Naive thymus-derived CD4-positive, alpha-beta T cell (primary cell): Measurements from ENCODE around the gene LIN7B. TPM values are rescaled to one million over a fixed set of nuclear protein-coding genes. Genes with fewer than 3 reads are reported as not detected.

Source experiments
- ATAC-seq: fragments of 150-1000 bp; cut with Tn5 transposase; 2 replicates; pipeline ENCODE4 v1.10.0; 2021; ENCODE audit warnings: mild to moderate bottlenecking, moderate library complexity
- CTCF ChIA-PET: fragments of 350-600 bp; sonication (Branson Sonifier 250); formaldehyde crosslinking; loops from one replicate; lab custom pipeline; 2021; ENCODE audit warnings: antibody characterized with exemption; lab: Charles Lee
- POLR2A ChIA-PET: fragments of 350-600 bp; sonication (Branson Sonifier 250); formaldehyde crosslinking; loops from one replicate; lab custom pipeline; 2021; ENCODE audit warnings: antibody characterized with exemption, inconsistent platforms; lab: Charles Lee
- DNase-seq, 9 donors: peaks; one replicate each; pipeline versions ENCODE4 v3.0.0 to v3.0.0-alpha.2; 2020 to 2022; ENCODE audit warnings: mixed read lengths in 1 of 9
- H3K27ac ChIP-seq: one replicate; pipeline ENCODE4 v1.7.0; 2013; ENCODE audit warnings: mild to moderate bottlenecking, low read depth, low read length, moderate library complexity
- H3K27me3 ChIP-seq, 2 donors: one replicate each; pipeline ENCODE4 v1.7.0; 2013; ENCODE audit warnings: low read length in 2 of 2, mild to moderate bottlenecking in 2 of 2, moderate library complexity in 2 of 2; ENCODE audit not compliant: control insufficient read depth in 2 of 2, insufficient read depth in 2 of 2
- H3K36me3 ChIP-seq, 3 experiments: 1 replicate in 2 of 3; 2 replicates in 1 of 3; pipeline ENCODE4 v1.7.0; 2013; ENCODE audit warnings: low read length in 3 of 3, mild to moderate bottlenecking in 3 of 3, moderate library complexity in 1 of 3; ENCODE audit not compliant: insufficient read depth in 3 of 3, control insufficient read depth in 2 of 3
- H3K4me1 ChIP-seq, 2 donors: one replicate each; pipeline ENCODE4 v1.7.0; 2013; ENCODE audit warnings: low read length in 2 of 2, mild to moderate bottlenecking in 2 of 2, moderate library complexity in 1 of 2; ENCODE audit not compliant: control insufficient read depth in 2 of 2, insufficient read depth in 2 of 2
- H3K4me3 ChIP-seq: 2 replicates; pipeline ENCODE4 v1.7.0; 2013; ENCODE audit warnings: mild to moderate bottlenecking, low read length
- H3K9me3 ChIP-seq, 3 experiments: 1 replicate in 2 of 3; 2 replicates in 1 of 3; pipeline ENCODE4 v1.7.0; 2013; ENCODE audit warnings: low read length in 3 of 3; ENCODE audit not compliant: control insufficient read depth in 2 of 3
- H3K27ac Mint-ChIP-seq, 9 donors: one replicate each; pipeline ENCODE4 v1.8.0; 2020 to 2022; ENCODE audit warnings: mixed read lengths in 9 of 9, mild to moderate bottlenecking in 8 of 9, moderate library complexity in 5 of 9, inconsistent platforms in 2 of 9
- H3K27me3 Mint-ChIP-seq, 5 donors: one replicate each; pipeline ENCODE4 v1.8.0; 2021 to 2022; ENCODE audit warnings: mixed read lengths in 5 of 5, mild to moderate bottlenecking in 1 of 5
- H3K36me3 Mint-ChIP-seq, 5 donors: one replicate each; pipeline ENCODE4 v1.8.0; 2020 to 2022; ENCODE audit warnings: mixed read lengths in 5 of 5, mild to moderate bottlenecking in 3 of 5, inconsistent platforms in 1 of 5
- H3K4me1 Mint-ChIP-seq, 7 donors: one replicate each; pipeline ENCODE4 v1.8.0; 2020 to 2022; ENCODE audit warnings: mixed read lengths in 7 of 7, mild to moderate bottlenecking in 3 of 7, inconsistent platforms in 1 of 7
- H3K4me3 Mint-ChIP-seq, 10 donors: one replicate each; pipeline ENCODE4 v1.8.0; 2020 to 2022; ENCODE audit warnings: mild to moderate bottlenecking in 10 of 10, mixed read lengths in 10 of 10, moderate library complexity in 6 of 10, inconsistent platforms in 2 of 10
- H3K9me3 Mint-ChIP-seq, 11 donors: one replicate each; pipeline ENCODE4 v1.8.0; 2020 to 2022; ENCODE audit warnings: mixed read lengths in 11 of 11, mild to moderate bottlenecking in 4 of 11, inconsistent platforms in 1 of 11, moderate library complexity in 1 of 11
- intact Hi-C, 2 donors: fragments of 100-400 bp; cut with micrococcal nuclease; formaldehyde crosslinking; loops; one replicate each; pipeline ENCODE4 v1.15.1; 2023
- polyA plus RNA-seq, 2 donors: library from polyadenylated mRNA; unstranded; fragments of 300-500 nt; fragmentation: Illumina TruSeq; gene quantifications; one replicate each; pipeline ENCODE4 v1.2.3, GENCODE V29; 2021
- total RNA-seq, 6 experiments: library from RNA in 5 of 6; stranded (reverse) in 5 of 6; gene quantifications; 1 replicate in 5 of 6; 2 replicates in 1 of 6; pipeline ENCODE4 v1.2.3 and lab custom pipeline; 2021 to 2026

Gene LIN7B
- total and polyA plus RNA-seq, 7 experiments from 2014 or later: 3.7 to 21.7 (median 10.3) TPM

- POLR2A ChIA-PET: no interaction called here
- ATAC-seq: no peak
Measured at GRCh38 chr19:49084206-49085019, 29.8 kb upstream of the LIN7B start.

DNA sequence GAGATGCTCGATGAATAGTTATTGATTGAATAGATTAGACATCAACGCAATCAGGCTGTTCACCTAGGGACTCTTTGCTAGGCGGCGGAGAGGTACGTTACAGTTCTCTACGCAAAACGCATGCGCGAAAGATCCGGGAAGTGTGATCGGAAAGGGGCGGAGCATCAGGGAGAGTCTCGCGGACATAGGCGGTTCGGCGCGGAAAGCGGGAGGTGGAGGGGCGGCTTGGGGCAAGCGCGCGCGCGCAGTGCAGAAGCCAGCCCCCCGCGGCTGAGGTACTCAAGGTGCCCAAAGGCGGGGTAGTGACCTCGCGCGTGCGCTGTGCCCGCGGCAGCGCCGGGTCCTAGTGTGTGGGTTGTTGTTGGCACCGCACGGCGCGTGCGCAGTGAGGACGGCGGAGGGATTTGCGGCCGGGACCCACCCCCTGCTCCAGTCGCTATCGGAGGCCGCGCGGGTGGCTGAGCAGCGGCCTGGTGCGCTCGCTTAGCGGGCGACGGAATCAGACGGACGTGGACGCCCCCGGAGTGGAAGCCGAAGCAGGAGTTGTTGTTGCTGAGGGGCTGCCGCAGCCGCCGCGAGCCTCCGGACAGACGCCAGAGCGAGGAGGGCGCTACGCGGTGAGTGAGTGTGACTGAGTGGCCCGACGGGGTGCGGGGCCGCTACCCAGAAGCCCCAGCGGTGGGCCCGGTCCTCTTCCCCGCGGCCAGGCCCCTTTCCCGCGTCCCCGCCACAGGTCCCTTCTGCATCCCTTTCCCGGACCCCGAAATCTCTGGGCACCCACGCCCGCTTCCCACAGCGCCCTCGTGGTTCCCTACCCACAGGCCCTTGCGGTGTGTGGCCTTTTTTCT is 28.9 kb upstream of the LIN7B start, which contains the start of gene SNRNP70:
Gene SNRNP70 (plus strand): TSS at position 432 of the 848 bp plus-strand sequence. CDS start 964 bp downstream, outside the sequence.
- H3K4me1 ChIP-seq: peaks cover 19% of the 10 kb centered on the region in 2 donors
- ATAC-seq (peak; percentile 97), DNase-seq (peak; percentile 99 to 100 (median 100))
- H3K27me3 ChIP-seq: no peaks in the 10 kb centered on the region
- H3K27ac ChIP-seq: peak within 1 kb of the TSS; percentile 94
- H3K36me3 Mint-ChIP-seq: peaks cover 6 to 19% (median 6%) of the 10 kb centered on the region in 5 donors
- peaks cover 0 to 7% (median 0%) of the 10 kb centered on the region in 11 donors for H3K9me3 Mint-ChIP-seq
- H3K4me3 Mint-ChIP-seq: peak within 1 kb of the TSS; percentile 71 to 97 (median 94)
- peak within 1 kb of the TSS; percentile 72 for H3K4me3 ChIP-seq
- CTCF ChIA-PET: no interaction called here
- H3K36me3 ChIP-seq: peaks cover 4 to 28% (median 5%) of the 10 kb centered on the region in 3 experiments
- POLR2A ChIA-PET: no interaction called here
- H3K27ac Mint-ChIP-seq: peak within 1 kb of the TSS; percentile 83 to 96 (median 88)
- H3K9me3 ChIP-seq: no peaks in the 10 kb centered on the region
- H3K4me1 Mint-ChIP-seq: peaks cover 18 to 49% (median 35%) of the 10 kb centered on the region in 7 donors
- peaks cover 0 to 5% (median 4%) of the 10 kb centered on the region in 5 donors for H3K27me3 Mint-ChIP-seq
- intact Hi-C loops: loop anchor here (1.0 to 5.0 kb wide), 13 partner anchors 22 to 591 kb away; partner anchors contain the start of genes C19orf73 (in 2 of the 2), NUCB1 (in 2 of the 2), PPFIA3 (in 2 of the 2) and ALDH16A1 (in 1 of the 2)

More at GRCh38 chr19:49084206-49085019, 29.8 kb upstream of the LIN7B start:
- H3K27me3 ChIP-seq: no peaks in the 10 kb centered on the region
- Mint-ChIP-seq H3K4me3 (peak overlapping the region; percentile 71 to 97 (median 94)), H3K27ac (peak overlapping the region; percentile 83 to 96 (median 88)), H3K27me3 (peaks cover 0 to 7% (median 6%) of the 10 kb centered on the region in 5 donors), H3K4me1 (peaks cover 17 to 46% (median 34%) of the 10 kb centered on the region in 7 donors), H3K36me3 (peaks cover 4 to 17% (median 6%) of the 10 kb centered on the region in 5 donors), H3K9me3 (peaks cover 0 to 7% (median 0%) of the 10 kb centered on the region in 11 donors)
- peak overlapping the region; percentile 94 for H3K27ac ChIP-seq
- H3K4me3 ChIP-seq: peak overlapping the region; percentile 72
- CTCF ChIA-PET: interaction anchor here (0.6 kb wide), 1 partner anchor 56 kb away, joined by 3 read pairs; no protein-coding TSS in a partner anchor
- H3K9me3 ChIP-seq: no peaks in the 10 kb centered on the region
- intact Hi-C loops: loop anchor here (1.0 to 5.0 kb wide), 13 partner anchors 22 to 592 kb away; partner anchors contain the start of genes C19orf73 (in 2 of the 2), NUCB1 (in 2 of the 2), PPFIA3 (in 2 of the 2) and ALDH16A1 (in 1 of the 2)
- peaks cover 0 to 22% (median 4%) of the 10 kb centered on the region in 3 experiments for H3K36me3 ChIP-seq
- peaks cover 19% of the 10 kb centered on the region in 2 donors for H3K4me1 ChIP-seq
- no peak for DNase-seq

DNA sequence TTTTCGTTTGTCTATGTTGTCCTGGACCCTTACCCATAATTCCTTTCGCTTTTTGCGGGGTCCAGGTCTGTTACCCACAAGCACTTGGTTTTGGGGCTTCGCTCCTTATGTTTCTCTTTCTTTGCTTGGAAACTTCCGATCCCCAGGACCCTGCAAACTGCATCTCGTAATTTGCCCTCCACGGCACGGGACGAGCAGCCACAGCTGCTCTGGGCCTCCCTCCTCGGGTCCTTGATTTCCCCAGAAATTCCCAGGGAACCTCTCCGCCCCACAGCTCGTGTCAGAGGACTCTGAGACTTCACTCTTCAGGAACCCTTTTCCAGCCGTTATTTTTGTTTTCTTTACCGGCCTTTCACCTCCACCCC is 28.3 kb upstream of the LIN7B start:
- CTCF ChIA-PET: interaction anchor here (0.7 kb wide), 1 partner anchor 140 kb away, joined by 4 read pairs; no protein-coding TSS in a partner anchor

DNA sequence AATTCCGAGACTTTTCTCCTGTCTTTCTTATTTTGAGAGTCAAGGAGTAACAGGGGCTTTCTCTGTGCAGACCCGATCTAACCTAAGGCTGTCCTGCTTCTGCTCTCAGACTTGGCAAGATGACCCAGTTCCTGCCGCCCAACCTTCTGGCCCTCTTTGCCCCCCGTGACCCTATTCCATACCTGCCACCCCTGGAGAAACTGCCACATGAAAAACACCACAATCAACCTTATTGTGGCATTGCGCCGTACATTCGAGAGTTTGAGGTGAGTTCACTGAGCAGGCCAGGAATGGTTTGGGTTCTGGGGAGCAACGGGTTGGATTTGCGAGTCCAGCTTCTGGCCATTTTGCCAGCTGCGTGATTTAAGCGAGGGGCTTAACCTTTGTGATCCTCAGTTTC is 27.9 kb upstream of the LIN7B start:
- peaks cover 0 to 5% (median 0%) of the 10 kb centered on the region in 5 donors for H3K27me3 Mint-ChIP-seq
- intact Hi-C loops: loop anchor here in 1 of 2 donors (5.0 kb wide), 1 partner anchor 439 kb away; the partner anchor contains the start of gene CA11
- H3K4me1 Mint-ChIP-seq: peaks cover 22 to 54% (median 41%) of the 10 kb centered on the region in 7 donors
- CTCF ChIA-PET: interaction anchor here (0.7 kb wide), 1 partner anchor 140 kb away, joined by 4 read pairs; no protein-coding TSS in a partner anchor
- Histone ChIP-seq H3K9me3 (no peaks in the 10 kb centered on the region), H3K36me3 (peaks cover 12 to 39% (median 13%) of the 10 kb centered on the region in 3 experiments), H3K27ac (peak overlapping the region; percentile 94), H3K4me1 (peaks cover 19% of the 10 kb centered on the region in 2 donors), H3K27me3 (no peaks in the 10 kb centered on the region), H3K4me3 (peak overlapping the region; percentile 72)
- POLR2A ChIA-PET: interaction anchor here (2.1 kb wide), 1 partner anchor 12 kb away, joined by 4 read pairs; no protein-coding TSS in a partner anchor
- ATAC-seq (no peak), DNase-seq (no peak)
- peak overlapping the region; percentile 83 to 96 (median 88) for H3K27ac Mint-ChIP-seq
- H3K36me3 Mint-ChIP-seq: peaks cover 6 to 28% (median 8%) of the 10 kb centered on the region in 5 donors
- peak overlapping the region; percentile 71 to 97 (median 94) for H3K4me3 Mint-ChIP-seq
- H3K9me3 Mint-ChIP-seq: peaks cover 0 to 7% (median 0%) of the 10 kb centered on the region in 11 donors

More for the DNA sequence above, 28.3 kb upstream of the LIN7B start:
- Histone ChIP-seq H3K27ac (peak overlapping the region; percentile 94), H3K36me3 (peaks cover 10 to 34% (median 11%) of the 10 kb centered on the region in 3 experiments), H3K9me3 (no peaks in the 10 kb centered on the region), H3K4me1 (peaks cover 19% of the 10 kb centered on the region in 2 donors), H3K4me3 (peak overlapping the region; percentile 72), H3K27me3 (no peaks in the 10 kb centered on the region)
- no peak for DNase-seq
- Mint-ChIP-seq H3K36me3 (peaks cover 6 to 25% (median 8%) of the 10 kb centered on the region in 5 donors), H3K4me1 (peaks cover 21 to 53% (median 38%) of the 10 kb centered on the region in 7 donors), H3K27me3 (peaks cover 0 to 5% (median 0%) of the 10 kb centered on the region in 5 donors), H3K27ac (peak overlapping the region; percentile 83 to 96 (median 88)), H3K4me3 (peak overlapping the region; percentile 71 to 97 (median 94)), H3K9me3 (peaks cover 0 to 7% (median 0%) of the 10 kb centered on the region in 11 donors)
- no peak for ATAC-seq
- intact Hi-C loops: loop anchor here (1.0 to 5.0 kb wide), 13 partner anchors 21 to 590 kb away; partner anchors contain the start of genes C19orf73 (in 2 of the 2), NUCB1 (in 2 of the 2), PPFIA3 (in 2 of the 2) and ALDH16A1 (in 1 of the 2)
- POLR2A ChIA-PET: no interaction called here

DNA sequence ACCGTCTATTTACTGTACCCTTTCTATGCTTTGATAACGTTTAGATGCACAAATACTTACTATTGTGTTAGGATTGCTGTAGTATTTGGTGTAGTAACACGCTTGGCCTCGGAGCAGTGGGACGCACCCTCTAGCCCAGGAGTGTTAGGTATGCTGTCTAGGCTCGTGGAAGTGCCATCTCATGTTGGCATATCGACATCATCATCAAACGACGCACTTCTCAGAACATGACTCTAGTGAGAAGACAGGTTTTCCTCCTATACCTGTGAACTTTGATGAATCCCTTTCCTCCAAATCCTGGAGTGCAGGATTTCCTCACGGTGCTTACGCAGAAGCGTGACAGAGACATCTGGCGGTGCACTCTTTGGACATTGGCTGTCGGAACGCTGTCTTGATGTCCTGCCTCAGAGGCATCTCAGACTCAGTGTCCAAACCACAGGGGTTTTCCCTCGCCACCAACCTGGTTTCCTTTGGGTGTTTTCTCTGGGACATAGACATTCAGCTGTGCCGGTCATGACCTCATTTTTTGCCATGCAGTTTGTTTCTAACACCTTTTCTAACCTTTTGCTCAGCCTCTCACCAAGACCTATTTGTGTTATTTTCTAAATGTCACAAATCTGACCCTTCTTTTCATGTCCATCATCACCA is 22.7 kb upstream of the LIN7B start:
- no peak overlapping the region for H3K4me3 ChIP-seq
- H3K9me3 ChIP-seq: no peaks in the 10 kb centered on the region
- H3K4me1 ChIP-seq: peaks cover 11 to 13% of the 10 kb centered on the region in 2 donors
- Mint-ChIP-seq H3K4me1 (peaks cover 22 to 51% (median 35%) of the 10 kb centered on the region in 7 donors), H3K9me3 (no peaks in the 10 kb centered on the region), H3K36me3 (peaks cover 6 to 40% (median 15%) of the 10 kb centered on the region in 5 donors), H3K27me3 (no peaks in the 10 kb centered on the region), H3K27ac (no peak overlapping the region), H3K4me3 (no peak overlapping the region)
- ATAC-seq (no peak), DNase-seq (no peak)
- H3K36me3 ChIP-seq: peaks cover 18 to 83% (median 18%) of the 10 kb centered on the region in 3 experiments
- ChIA-PET POLR2A (interaction anchor here (0.7 kb wide), 1 partner anchor 116 kb away, joined by 3 read pairs; no protein-coding TSS in a partner anchor), CTCF (interaction anchor here (0.6 kb wide), 1 partner anchor 107 kb away, joined by 4 read pairs; no protein-coding TSS in a partner anchor)
- H3K27me3 ChIP-seq: no peaks in the 10 kb centered on the region
- H3K27ac ChIP-seq: no peak overlapping the region
- intact Hi-C loops: no loop called here
